Endothelial cell of umbilical vein (primary cell): ENCODE data around the gene JRKL. TPM values are rescaled to one million over a fixed set of nuclear protein-coding genes. Genes with fewer than 3 reads are reported as not detected.

ENCODE experiments used
- BruUV-seq: library from RNA; stranded (reverse); fragments of 400-500 nt; replicated peaks from 2 replicates; lab custom pipeline; 2021; lab: Mats Ljungman, UMichigan
- CTCF ChIA-PET: fragments of 300-600, 350-600 bp; sonication (Branson Sonifier 250); formaldehyde crosslinking; loops from one replicate; lab custom pipeline; 2021; ENCODE audit warnings: antibody characterized with exemption, inconsistent platforms; lab: Charles Lee
- POLR2A ChIA-PET: fragments of 300-600, 350-600 bp; sonication (Branson Sonifier 250); formaldehyde crosslinking; loops from one replicate; lab custom pipeline; 2021; ENCODE audit warnings: antibody characterized with exemption, inconsistent platforms; lab: Charles Lee
- DNase-seq: peaks from one replicate; pipeline ENCODE4 v3.0.0-alpha.2; 2011; ENCODE audit warnings: low read depth, low spot score
- FAIRE-seq: peaks from 2 replicates; lab custom pipeline; 2011; peaks lifted over from hg19 to GRCh38; lab: Jason Lieb, UNC
- H2AFZ ChIP-seq: 2 replicates; pipeline ENCODE4 v1.6.0; 2012; ENCODE audit warnings: low read depth, low read length, control low read depth, inconsistent platforms
- H3K27ac ChIP-seq: 2 replicates; pipeline ENCODE4 v1.5.1; 2011; ENCODE audit warnings: low read depth, mild to moderate bottlenecking, control low read depth, low read length, moderate library complexity; ENCODE audit not compliant: insufficient read depth
- H3K27me3 ChIP-seq, 2 experiments: 2 replicates each; pipeline versions ENCODE4 v1.6.0 to v1.6.1; 2011; ENCODE audit warnings: low read length in 2 of 2, mixed read lengths in 1 of 2; ENCODE audit not compliant: control insufficient read depth in 2 of 2, insufficient read depth in 2 of 2
- H3K36me3 ChIP-seq, 2 experiments: 2 replicates in 1 of 2; 3 replicates in 1 of 2; pipeline ENCODE4 v1.5.1; 2011; ENCODE audit warnings: low read length in 2 of 2, mild to moderate bottlenecking in 1 of 2, moderate library complexity in 1 of 2; ENCODE audit not compliant: control insufficient read depth in 2 of 2, insufficient read depth in 2 of 2; ENCODE audit errors: extremely low read depth in 1 of 2
- H3K4me1 ChIP-seq: 3 replicates; pipeline ENCODE4 v1.5.1; 2011; ENCODE audit warnings: mild to moderate bottlenecking, low read length; ENCODE audit not compliant: control insufficient read depth, insufficient read depth; ENCODE audit errors: extremely low read depth
- H3K4me2 ChIP-seq: 2 replicates; pipeline ENCODE4 v1.6.1; 2011; ENCODE audit warnings: low read length, control low read depth, mixed read lengths; ENCODE audit not compliant: insufficient read depth
- H3K4me3 ChIP-seq, 3 experiments: fragments of 200-600 bp in 1 of 3; sonication (generic), shearing (Covaris generic) in 1 of 3; replicated peaks in 1 of 3; 2 replicates each; pipeline ENCODE4 v1.5.1; 2011 to 2016; ENCODE audit warnings: control low read depth in 3 of 3, low read length in 3 of 3, mild to moderate bottlenecking in 2 of 3, inconsistent platforms in 1 of 3, low read depth in 1 of 3, moderate library complexity in 1 of 3; ENCODE audit not compliant: insufficient read depth in 1 of 3
- H3K79me2 ChIP-seq: 2 replicates; pipeline ENCODE4 v1.6.0; 2012; ENCODE audit warnings: low read length, inconsistent platforms; ENCODE audit not compliant: control insufficient read depth, insufficient read depth
- H3K9ac ChIP-seq: replicated peaks from 2 replicates; pipeline ENCODE3; 2011; ENCODE audit warnings: low read length, control low read depth; ENCODE audit not compliant: insufficient read depth; ENCODE audit errors: extremely low read depth
- H3K9me1 ChIP-seq: replicated peaks from 3 replicates; pipeline ENCODE4 v1.6.0; 2011; ENCODE audit warnings: mild to moderate bottlenecking, low read length; ENCODE audit not compliant: control insufficient read depth, insufficient read depth; ENCODE audit errors: extremely low read depth
- H3K9me3 ChIP-seq: replicated peaks from 2 replicates; pipeline ENCODE4 v1.5.1; 2012; ENCODE audit warnings: low read length, inconsistent platforms; ENCODE audit not compliant: control insufficient read depth, insufficient read depth
- H4K20me1 ChIP-seq: replicated peaks from 2 replicates; pipeline ENCODE3; 2011; ENCODE audit warnings: mild to moderate bottlenecking, low read length; ENCODE audit not compliant: control insufficient read depth, insufficient read depth; ENCODE audit errors: extremely low read depth
- EZH2 ChIP-seq: IDR thresholded peaks from 2 replicates; pipeline ENCODE4 v1.6.1; 2012; ENCODE audit warnings: borderline replicate concordance, low read depth, mild to moderate bottlenecking, moderate library complexity, low read length, inconsistent platforms; ENCODE audit not compliant: severe bottlenecking
- FOS ChIP-seq: IDR thresholded peaks from 2 replicates; pipeline ENCODE4 v1.6.1; 2011; ENCODE audit warnings: mild to moderate bottlenecking, low read length, moderate library complexity, borderline replicate concordance; ENCODE audit not compliant: insufficient read depth
- GATA2 ChIP-seq: IDR thresholded peaks from 2 replicates; pipeline ENCODE4 v1.7.0; 2011; ENCODE audit warnings: low read depth, mild to moderate bottlenecking, moderate library complexity, mixed read lengths, low read length; ENCODE audit not compliant: insufficient read length, insufficient read depth
- JUN ChIP-seq: IDR thresholded peaks from 2 replicates; pipeline ENCODE4 v1.6.1; 2011; ENCODE audit warnings: borderline replicate concordance, low read depth; ENCODE audit not compliant: insufficient read length, insufficient read depth
- MYC ChIP-seq: IDR thresholded peaks from one replicate; pipeline ENCODE4 v1.6.1; 2011; ENCODE audit warnings: mild to moderate bottlenecking, low read depth, low read length
- POLR2A ChIP-seq: IDR thresholded peaks from 2 replicates; pipeline ENCODE4 v1.6.1; 2012; ENCODE audit warnings: low read depth, mild to moderate bottlenecking, control low read depth, low read length
- POLR2AphosphoS5 ChIP-seq: IDR thresholded peaks from 2 replicates; pipeline ENCODE4 v1.6.1; 2012; ENCODE audit warnings: low read depth, mild to moderate bottlenecking, control low read depth, low read length, moderate library complexity; ENCODE audit not compliant: insufficient read depth
- dilution Hi-C: fragments of 300-500 bp; cut with MboI; formaldehyde crosslinking; loops from one replicate; pipeline ENCODE4 v1.15.0; 2019; ENCODE audit warnings: low sequenced_read_pairs; ENCODE audit not compliant: extremely low pct_ligation_motif_present
- intact Hi-C: fragments of 100-400 bp; cut with micrococcal nuclease; formaldehyde crosslinking; loops from one replicate; pipeline ENCODE4 v1.10.0; 2022
- polyA plus RNA-seq, 4 experiments: library from polyadenylated mRNA; depleted of rRNA in 3 of 4; stranded (reverse) in 3 of 4; unstranded in 1 of 4; fragments of >200 nt; gene quantifications; 2 replicates each; pipeline versions ENCODE4 v1.2.1 to v1.2.3, GENCODE V29; 2011 to 2012; ENCODE audit warnings: missing spikeins in 1 of 4
- total RNA-seq: library from RNA; stranded (reverse); gene quantifications from 2 replicates; pipeline ENCODE4 v1.2.3, GENCODE V29; 2021
- TF ChIP-seq, protein P1 (sequence below), 2 donors: IDR thresholded peaks; 1 replicate in 1 of 2; 2 replicates in 1 of 2; pipeline ENCODE4 v1.5.1; 2011; ENCODE audit warnings: low read length in 2 of 2, mild to moderate bottlenecking in 2 of 2, moderate library complexity in 2 of 2, control low read depth in 1 of 2, inconsistent platforms in 1 of 2, low read depth in 1 of 2; ENCODE audit not compliant: insufficient read depth in 1 of 2; ENCODE audit errors: extremely low read depth in 1 of 2
- TF ChIP-seq, protein P2 (sequence below): IDR thresholded peaks from 2 replicates; pipeline ENCODE4 v1.6.1; 2011; ENCODE audit not compliant: insufficient read depth, insufficient read length

The JRKL gene
- total and polyA plus RNA-seq, 2 donors (not counting 3 experiments of a cell fraction or from before 2014, with no cell fraction given), result 1.4 to 7.6 TPM

DNA sequence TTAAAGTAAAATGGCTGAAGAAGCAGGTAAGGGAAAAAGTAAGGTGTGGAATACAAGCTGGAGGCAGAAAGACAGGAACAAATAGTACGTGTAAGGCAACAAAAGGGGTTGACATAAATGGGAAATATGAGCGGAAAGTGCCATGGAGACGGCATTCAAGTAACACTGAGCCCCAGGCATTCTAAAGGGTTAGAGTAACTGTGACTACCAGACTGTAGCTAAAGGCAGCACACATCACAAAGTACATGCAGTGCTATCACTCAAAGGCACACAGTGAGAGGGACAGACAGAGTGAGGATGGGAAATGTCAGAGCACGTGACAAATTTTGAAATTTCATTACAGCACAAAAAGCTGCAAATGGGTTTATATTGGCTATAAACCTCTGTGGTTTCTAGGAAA, 33.0 kb upstream of the JRKL start:
- ChIA-PET CTCF (no interaction called here), POLR2A (no interaction called here)
- peaks cover 2 to 4% of the 10 kb centered on the region in 2 experiments for H3K36me3 ChIP-seq
- no peaks in the 10 kb centered on the region for H3K9me1 ChIP-seq
- BruUV-seq, result no TSS peak
- no peak overlapping the region for H3K9ac ChIP-seq
- dilution Hi-C loops, result no loop called here
- FAIRE-seq (no peak), DNase-seq (no peak)
- H2AFZ ChIP-seq, result no peak overlapping the region
- no peaks in the 10 kb centered on the region for H3K4me1 ChIP-seq
- no peaks in the 10 kb centered on the region for H3K9me3 ChIP-seq
- no peaks in the 10 kb centered on the region for H3K27me3 ChIP-seq
- no peak overlapping the region for H3K27ac ChIP-seq
- H3K4me2 ChIP-seq, result no peak overlapping the region
- H3K79me2 ChIP-seq, result no peaks in the 10 kb centered on the region
- no peak overlapping the region for H3K4me3 ChIP-seq
- H4K20me1 ChIP-seq, result no peaks in the 10 kb centered on the region
- TF ChIP-seq, protein P1, sequence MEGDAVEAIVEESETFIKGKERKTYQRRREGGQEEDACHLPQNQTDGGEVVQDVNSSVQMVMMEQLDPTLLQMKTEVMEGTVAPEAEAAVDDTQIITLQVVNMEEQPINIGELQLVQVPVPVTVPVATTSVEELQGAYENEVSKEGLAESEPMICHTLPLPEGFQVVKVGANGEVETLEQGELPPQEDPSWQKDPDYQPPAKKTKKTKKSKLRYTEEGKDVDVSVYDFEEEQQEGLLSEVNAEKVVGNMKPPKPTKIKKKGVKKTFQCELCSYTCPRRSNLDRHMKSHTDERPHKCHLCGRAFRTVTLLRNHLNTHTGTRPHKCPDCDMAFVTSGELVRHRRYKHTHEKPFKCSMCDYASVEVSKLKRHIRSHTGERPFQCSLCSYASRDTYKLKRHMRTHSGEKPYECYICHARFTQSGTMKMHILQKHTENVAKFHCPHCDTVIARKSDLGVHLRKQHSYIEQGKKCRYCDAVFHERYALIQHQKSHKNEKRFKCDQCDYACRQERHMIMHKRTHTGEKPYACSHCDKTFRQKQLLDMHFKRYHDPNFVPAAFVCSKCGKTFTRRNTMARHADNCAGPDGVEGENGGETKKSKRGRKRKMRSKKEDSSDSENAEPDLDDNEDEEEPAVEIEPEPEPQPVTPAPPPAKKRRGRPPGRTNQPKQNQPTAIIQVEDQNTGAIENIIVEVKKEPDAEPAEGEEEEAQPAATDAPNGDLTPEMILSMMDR (IDR thresholded peaks at IDR 0.05; ENCODE audit: extremely low read depth in 1 of 2, insufficient read depth in 1 of 2, low read depth in 1 of 2, low read length in 2 of 2), result no peak
- TF ChIP-seq, protein P2, sequence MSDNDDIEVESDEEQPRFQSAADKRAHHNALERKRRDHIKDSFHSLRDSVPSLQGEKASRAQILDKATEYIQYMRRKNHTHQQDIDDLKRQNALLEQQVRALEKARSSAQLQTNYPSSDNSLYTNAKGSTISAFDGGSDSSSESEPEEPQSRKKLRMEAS, result no peak
- TF ChIP-seq FOS (no peak), EZH2 (no peak), JUN (no peak)
- intact Hi-C loops, result no loop called here

DNA sequence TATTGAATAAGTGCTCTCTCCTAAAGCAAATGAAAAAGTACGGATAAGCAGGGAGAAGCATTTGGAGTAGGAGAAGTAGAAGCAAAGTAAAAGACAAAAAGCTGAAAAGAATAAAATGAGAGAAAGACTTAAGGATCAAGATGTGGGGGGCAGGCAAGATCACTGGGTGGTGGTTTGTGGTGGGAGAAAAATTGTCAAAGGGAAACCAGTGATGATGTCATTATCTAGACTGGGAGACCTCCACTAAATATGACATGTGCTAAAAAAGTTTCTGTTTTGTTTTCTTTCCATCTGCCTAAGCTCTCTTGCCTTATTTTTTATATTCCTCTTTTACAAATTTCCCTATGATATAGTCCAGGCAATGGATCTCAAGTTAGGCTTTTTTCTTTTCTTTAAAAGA, 32.0 kb upstream of the JRKL start:
- FAIRE-seq (no peak), DNase-seq (no peak)
- Histone ChIP-seq H3K9me3 (no peaks in the 10 kb centered on the region), H2AFZ (no peak overlapping the region), H3K27me3 (no peaks in the 10 kb centered on the region), H3K9ac (no peak overlapping the region), H3K9me1 (no peaks in the 10 kb centered on the region), H3K27ac (no peak overlapping the region), H3K36me3 (peaks cover 2% of the 10 kb centered on the region in 2 experiments), H3K4me1 (no peaks in the 10 kb centered on the region), H4K20me1 (no peaks in the 10 kb centered on the region), H3K79me2 (no peaks in the 10 kb centered on the region), H3K4me2 (no peak overlapping the region), H3K4me3 (no peak overlapping the region)
- dilution Hi-C loops, result no loop called here
- ChIA-PET POLR2A (no interaction called here), CTCF (no interaction called here)
- TF ChIP-seq, protein P2, result no peak
- TF ChIP-seq FOS, result no peak
- TF ChIP-seq JUN, result no peak
- TF ChIP-seq, protein P1 (IDR thresholded peaks at IDR 0.05; ENCODE audit: extremely low read depth in 1 of 2, insufficient read depth in 1 of 2, low read depth in 1 of 2, low read length in 2 of 2), result no peak
- TF ChIP-seq MYC, result no peak
- TF ChIP-seq GATA2, result no peak
- no peak for TF ChIP-seq EZH2
- no peak for TF ChIP-seq POLR2A
- no peak for TF ChIP-seq POLR2AphosphoS5
- BruUV-seq, result no TSS peak
- intact Hi-C loops, result no loop called here
